Fibroblast of pulmonary artery (primary cell): ENCODE results near the gene GPR108.

Experiments
- DNase-seq: peaks from one replicate; pipeline ENCODE4 v3.0.0-alpha.2; 2010; ENCODE audit warnings: low read depth
- H3K4me3 ChIP-seq: replicated peaks from 2 replicates; pipeline ENCODE4 v1.5.1; 2011; ENCODE audit warnings: low read depth, mild to moderate bottlenecking, control low read depth, low read length, moderate library complexity
- CTCF ChIP-seq: IDR thresholded peaks from 2 replicates; pipeline ENCODE4 v1.5.1; 2011; ENCODE audit warnings: mild to moderate bottlenecking, control low read depth, low read length, inconsistent platforms; ENCODE audit errors: missing control alignments

GPR108 gene

DNA sequence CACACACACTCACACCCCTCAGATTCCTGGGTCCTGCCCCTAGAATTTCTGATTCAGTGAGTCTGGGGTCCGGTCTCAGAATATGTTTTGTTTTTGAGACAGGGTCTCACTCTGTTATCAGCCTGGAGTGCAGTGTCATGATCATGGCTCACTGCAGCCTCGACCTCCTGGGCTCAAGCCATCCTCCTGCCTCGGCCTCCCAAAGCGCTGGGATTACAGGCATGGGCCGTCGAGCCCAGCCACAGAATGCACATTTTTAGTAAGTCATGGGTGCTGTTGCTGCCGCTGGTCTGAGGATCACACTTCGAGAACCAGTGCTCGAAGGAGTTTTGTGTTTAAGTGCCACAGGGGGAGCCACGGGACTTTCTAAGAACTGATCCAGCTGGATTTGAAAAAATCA is 45.4 kb downstream of the GPR108 start:
- TF ChIP-seq CTCF: no peak
- no peak overlapping the region for H3K4me3 ChIP-seq
- no peak for DNase-seq

- no peak for TF ChIP-seq CTCF
- no peak for DNase-seq
- no peak overlapping the region for H3K4me3 ChIP-seq
Measured at GRCh38 chr19:6691342-6691741, 46.0 kb downstream of the GPR108 start.

- no peak overlapping the region for H3K4me3 ChIP-seq
- no peak for TF ChIP-seq CTCF
- DNase-seq: no peak
Measured at GRCh38 chr19:6690160-6690885, 47.1 kb downstream of the GPR108 start.

DNA sequence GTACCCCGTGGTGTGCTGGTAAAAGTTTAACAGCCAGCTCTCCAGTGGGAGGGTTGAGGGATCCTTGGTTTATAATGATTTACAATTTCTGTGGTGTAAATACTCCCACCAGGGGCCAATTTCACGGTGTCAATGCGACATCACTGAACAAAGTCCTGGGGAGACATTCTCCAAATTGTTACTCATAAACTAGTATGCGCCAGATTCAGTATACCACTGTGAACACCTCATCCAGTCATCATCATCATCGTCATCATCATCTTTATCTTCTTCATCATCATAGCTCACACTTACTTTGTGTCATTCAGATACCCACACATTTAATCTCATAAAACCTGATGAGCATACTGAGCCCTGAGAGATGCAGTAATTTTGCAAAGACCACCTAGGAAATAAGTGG is 50.3 kb downstream of the GPR108 start:
- H3K4me3 ChIP-seq: no peak overlapping the region
- TF ChIP-seq CTCF: no peak
- DNase-seq: no peak

DNA sequence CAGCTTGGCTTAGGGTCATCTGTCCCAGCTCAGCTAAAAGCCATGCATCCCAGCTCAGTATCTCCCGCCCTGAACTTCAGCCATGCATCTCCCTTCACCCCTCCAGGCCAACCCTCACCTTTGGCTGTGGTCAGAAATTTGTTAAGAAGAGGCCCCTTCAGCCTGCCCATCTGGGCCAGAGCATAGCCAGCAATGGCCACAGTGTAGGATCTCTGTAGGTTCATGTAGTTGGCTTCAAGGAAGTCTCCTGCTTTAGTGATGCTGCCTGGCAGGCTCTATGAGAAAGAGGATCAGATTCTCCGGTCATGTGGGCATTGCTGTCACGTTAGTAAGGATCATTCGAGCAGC is 50.8 kb downstream of the GPR108 start:
- no peak for TF ChIP-seq CTCF
- no peak overlapping the region for H3K4me3 ChIP-seq
- DNase-seq: no peak

GRCh38 chr19:6685962-6686627 is 51.3 kb downstream of the GPR108 start:
- TF ChIP-seq CTCF: no peak
- no peak for DNase-seq
- H3K4me3 ChIP-seq: no peak overlapping the region

DNA sequence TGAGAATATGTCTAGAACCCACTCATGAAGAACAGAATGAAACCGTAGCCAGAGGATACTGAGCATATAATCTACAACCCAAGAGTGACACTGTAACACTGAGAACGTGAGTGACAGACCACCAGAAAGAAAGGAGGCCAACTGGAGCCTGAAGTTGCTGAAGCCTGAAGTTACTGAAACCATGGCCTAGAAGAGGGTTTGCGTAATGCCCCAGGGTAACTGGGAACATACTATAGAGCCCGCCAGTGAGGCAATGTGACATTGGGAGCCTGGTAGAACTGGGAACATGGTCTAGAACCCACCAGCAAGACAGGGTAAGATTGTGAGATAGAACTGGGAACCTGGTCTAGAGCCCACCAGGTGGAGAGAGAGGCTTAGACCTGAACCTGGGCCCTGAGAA is 51.9 kb downstream of the GPR108 start:
- no peak for DNase-seq
- no peak overlapping the region for H3K4me3 ChIP-seq
- no peak for TF ChIP-seq CTCF
